ENCODE data around the gene KAT2B.

GRCh38 chr3:20201143-20201542, 160.9 kb downstream of the KAT2B start:
- no peak for TF ChIP-seq CTCF (IDR thresholded peaks at IDR 0.05; ENCODE audit: low read depth, low read length)
- TF ChIP-seq EZH2phosphoT487 (IDR thresholded peaks at IDR 0.05; ENCODE audit: low read depth) = no peak
